C4-2B (cell line): ENCODE data around the gene SLC36A1.

ENCODE experiments used
- ZFX ChIP-seq: fragments of 450-650 bp; IDR thresholded peaks from 2 replicates; pipeline ENCODE4 v1.6.1; 2017
- TF ChIP-seq, protein P1 (sequence below): fragments of 450-650 bp; conservative IDR thresholded peaks from 2 replicates; pipeline ENCODE4 v1.5.1; 2017; ENCODE audit warnings: mild to moderate bottlenecking

GRCh38 chr5:151474799-151475198, 27.4 kb downstream of the SLC36A1 start:
- TF ChIP-seq, protein P1, sequence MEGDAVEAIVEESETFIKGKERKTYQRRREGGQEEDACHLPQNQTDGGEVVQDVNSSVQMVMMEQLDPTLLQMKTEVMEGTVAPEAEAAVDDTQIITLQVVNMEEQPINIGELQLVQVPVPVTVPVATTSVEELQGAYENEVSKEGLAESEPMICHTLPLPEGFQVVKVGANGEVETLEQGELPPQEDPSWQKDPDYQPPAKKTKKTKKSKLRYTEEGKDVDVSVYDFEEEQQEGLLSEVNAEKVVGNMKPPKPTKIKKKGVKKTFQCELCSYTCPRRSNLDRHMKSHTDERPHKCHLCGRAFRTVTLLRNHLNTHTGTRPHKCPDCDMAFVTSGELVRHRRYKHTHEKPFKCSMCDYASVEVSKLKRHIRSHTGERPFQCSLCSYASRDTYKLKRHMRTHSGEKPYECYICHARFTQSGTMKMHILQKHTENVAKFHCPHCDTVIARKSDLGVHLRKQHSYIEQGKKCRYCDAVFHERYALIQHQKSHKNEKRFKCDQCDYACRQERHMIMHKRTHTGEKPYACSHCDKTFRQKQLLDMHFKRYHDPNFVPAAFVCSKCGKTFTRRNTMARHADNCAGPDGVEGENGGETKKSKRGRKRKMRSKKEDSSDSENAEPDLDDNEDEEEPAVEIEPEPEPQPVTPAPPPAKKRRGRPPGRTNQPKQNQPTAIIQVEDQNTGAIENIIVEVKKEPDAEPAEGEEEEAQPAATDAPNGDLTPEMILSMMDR: no peak
- no peak for TF ChIP-seq ZFX
